Embryonic facial prominence (tissue), 1 donor: ENCODE results near the gene TUBD1.
"Not testable (repeated sequence)": the region's sequence is repeated elsewhere in the genome, so short reads cannot be mapped to it uniquely, and the experiment has no call there.

Experiments used
- DNase-seq: peaks from one replicate; pipeline ENCODE4 v3.0.0-alpha.2; 2016; ENCODE audit errors: extremely low spot score

Gene TUBD1

GRCh38 chr17:59892924-59893675 lies at the start of gene TUBD1, which contains the start of gene RPS6KB1:
TUBD1 (minus strand) TSS chr17:59892943; CDS start chr17:59891002, 1,941 bp downstream.
RPS6KB1 (plus strand) TSS chr17:59893121; CDS start chr17:59893185, 64 bp downstream.
- peak; percentile 98 for DNase-seq

GRCh38 chr17:59941131-59941530 lies 48.4 kb upstream of the TUBD1 start:
- no peak for DNase-seq

- DNase-seq, result not testable (repeated sequence)
These were observed 48.0 kb upstream of the TUBD1 start for GRCh38 chr17:59940697-59941096.

- DNase-seq, result not testable (repeated sequence)
These were observed 40.6 kb upstream of the TUBD1 start for GRCh38 chr17:59933317-59933716.

GRCh38 chr17:59930768-59931167 lies 38.0 kb upstream of the TUBD1 start:
- not testable (repeated sequence) for DNase-seq

- not testable (repeated sequence) for DNase-seq
These were observed 37.4 kb upstream of the TUBD1 start for GRCh38 chr17:59930121-59930520.

GRCh38 chr17:59920637-59921036 lies 27.9 kb upstream of the TUBD1 start:
- not testable (repeated sequence) for DNase-seq

GRCh38 chr17:59916446-59916845 lies 23.7 kb upstream of the TUBD1 start:
- DNase-seq, result no peak

- DNase-seq, result peak; percentile 53
These were observed 21.6 kb upstream of the TUBD1 start for GRCh38 chr17:59914274-59914854.

- DNase-seq, result no peak
These were observed 14.7 kb upstream of the TUBD1 start for GRCh38 chr17:59907467-59907866.

GRCh38 chr17:59903455-59903854 lies 10.7 kb upstream of the TUBD1 start:
- DNase-seq, result no peak

- DNase-seq, result no peak
These were observed 8.9 kb upstream of the TUBD1 start for GRCh38 chr17:59901604-59902003.

GRCh38 chr17:59899099-59899498 lies 6.4 kb upstream of the TUBD1 start:
- DNase-seq, result no peak

- DNase-seq, result no peak
These were observed 4.3 kb upstream of the TUBD1 start for GRCh38 chr17:59897090-59897489.

- DNase-seq, result no peak
These were observed 945 bp upstream of the TUBD1 start for GRCh38 chr17:59893676-59894100.

GRCh38 chr17:59892251-59892923 lies 356 bp downstream of the TUBD1 start:
- no peak for DNase-seq

- DNase-seq, result no peak
These were observed 2.0 kb downstream of the TUBD1 start for GRCh38 chr17:59890720-59891119.

- no peak for DNase-seq
These were observed 4.5 kb downstream of the TUBD1 start for GRCh38 chr17:59888145-59888750.

- DNase-seq, result no peak
These were observed 7.9 kb downstream of the TUBD1 start for GRCh38 chr17:59884861-59885260.

GRCh38 chr17:59878624-59879023 lies 14.1 kb downstream of the TUBD1 start:
- no peak for DNase-seq

GRCh38 chr17:59877965-59878364 lies 14.8 kb downstream of the TUBD1 start:
- no peak for DNase-seq

GRCh38 chr17:59876107-59876506 lies 16.6 kb downstream of the TUBD1 start:
- no peak for DNase-seq
